IMR-90 (cell line): ENCODE measurements around the gene SNAPIN. TPM values are rescaled to one million over a fixed set of nuclear protein-coding genes. Genes with fewer than 3 reads are reported as not detected.

Experiments used
- ATAC-seq: fragments of 200-7000 bp; cut with Tn5 transposase; 2 replicates; pipeline ENCODE4 v1.9.1; 2020; ENCODE audit warnings: low read depth, mild to moderate bottlenecking, moderate library complexity
- BruUV-seq: library from RNA; stranded (reverse); fragments of 400-500 nt; replicated peaks from 2 replicates; lab custom pipeline; 2021; lab: Mats Ljungman, UMichigan
- CTCF ChIA-PET: fragments of 300-600 bp; formaldehyde crosslinking; extraction: SDS; loops from one replicate; lab custom pipeline; 2021; ENCODE audit warnings: antibody characterized with exemption; lab: Yijun Ruan, JAX
- POLR2A ChIA-PET: fragments of 300-600 bp; sonication (Branson Sonifier 250); formaldehyde crosslinking; loops from one replicate; lab custom pipeline; 2022; ENCODE audit warnings: antibody characterized with exemption; ENCODE audit not compliant: unreplicated experiment; lab: Charles Lee
- DNase-seq: peaks from one replicate; pipeline ENCODE4 v3.0.0; 2013
- H2AFZ ChIP-seq: replicated peaks from 2 replicates; pipeline ENCODE3; 2013; ENCODE audit warnings: low read length, mild to moderate bottlenecking; ENCODE audit not compliant: poor library complexity
- H2AK5ac ChIP-seq: 2 replicates; pipeline ENCODE4 v1.6.1; 2013; ENCODE audit warnings: low read depth, low read length, inconsistent platforms
- H2AK9ac ChIP-seq: replicated peaks from 2 replicates; pipeline ENCODE3; 2013; ENCODE audit warnings: mild to moderate bottlenecking, low read depth, low read length, moderate library complexity; ENCODE audit not compliant: poor library complexity
- H2BK120ac ChIP-seq: 2 replicates; pipeline ENCODE4 v1.6.1; 2013; ENCODE audit warnings: low read depth, low read length, inconsistent platforms
- H2BK15ac ChIP-seq: 3 replicates; pipeline ENCODE4 v1.6.1; 2013; ENCODE audit warnings: low read depth, low read length, inconsistent platforms
- H2BK20ac ChIP-seq: 2 replicates; pipeline ENCODE4 v1.6.1; 2013; ENCODE audit warnings: low read depth, mild to moderate bottlenecking, inconsistent platforms, low read length, moderate library complexity
- H2BK5ac ChIP-seq: 2 replicates; pipeline ENCODE4 v1.6.1; 2013; ENCODE audit warnings: mild to moderate bottlenecking, low read depth, low read length, inconsistent platforms; ENCODE audit not compliant: poor library complexity, severe bottlenecking
- H3K14ac ChIP-seq: replicated peaks from 2 replicates; pipeline ENCODE4 v1.6.1; 2013; ENCODE audit warnings: low read depth, low read length, inconsistent platforms
- H3K18ac ChIP-seq: 2 replicates; pipeline ENCODE4 v1.6.1; 2013; ENCODE audit warnings: low read depth, low read length, control low read depth
- H3K23ac ChIP-seq: 2 replicates; pipeline ENCODE4 v1.6.1; 2013; ENCODE audit warnings: low read depth, low read length, inconsistent platforms
- H3K27ac ChIP-seq: 2 replicates; pipeline ENCODE4 v1.5.1; 2013; ENCODE audit warnings: mild to moderate bottlenecking, control low read depth, low read length; ENCODE audit not compliant: insufficient read depth
- H3K27me3 ChIP-seq: 2 replicates; pipeline ENCODE4 v1.6.1; 2013; ENCODE audit warnings: low read length; ENCODE audit not compliant: control insufficient read depth, insufficient read depth
- H3K36me3 ChIP-seq: 2 replicates; pipeline ENCODE4 v1.6.1; 2013; ENCODE audit warnings: low read length, mixed read lengths; ENCODE audit not compliant: control insufficient read depth, insufficient read depth
- H3K4ac ChIP-seq: 2 replicates; pipeline ENCODE4 v1.6.1; 2013; ENCODE audit warnings: low read depth, low read length, inconsistent platforms
- H3K4me1 ChIP-seq: 2 replicates; pipeline ENCODE4 v1.6.1; 2013; ENCODE audit warnings: low read length, mixed read lengths; ENCODE audit not compliant: control insufficient read depth, insufficient read depth
- H3K4me2 ChIP-seq: 2 replicates; pipeline ENCODE4 v1.6.1; 2013; ENCODE audit warnings: low read depth, mild to moderate bottlenecking, control low read depth, low read length, moderate library complexity
- H3K4me3 ChIP-seq: 2 replicates; pipeline ENCODE4 v1.5.1; 2013; ENCODE audit warnings: low read depth, mild to moderate bottlenecking, control low read depth, low read length, moderate library complexity; ENCODE audit not compliant: insufficient read depth
- H3K56ac ChIP-seq: 2 replicates; pipeline ENCODE4 v1.6.1; 2013; ENCODE audit warnings: low read length, inconsistent platforms; ENCODE audit not compliant: insufficient read depth; ENCODE audit errors: extremely low read depth
- H3K79me1 ChIP-seq, 2 experiments: 2 replicates each; pipeline ENCODE4 v1.6.1; 2013; ENCODE audit warnings: low read length in 2 of 2, inconsistent platforms in 1 of 2, low read depth in 1 of 2
- H3K9ac ChIP-seq: 2 replicates; pipeline ENCODE4 v1.6.1; 2013; ENCODE audit warnings: low read depth, low read length, control low read depth
- H3K9me1 ChIP-seq: 2 replicates; pipeline ENCODE4 v1.6.1; 2013; ENCODE audit warnings: low read length, inconsistent platforms; ENCODE audit not compliant: insufficient read depth
- H3K9me3 ChIP-seq: 2 replicates; pipeline ENCODE4 v1.6.1; 2013; ENCODE audit warnings: low read length; ENCODE audit not compliant: control insufficient read depth, insufficient read depth
- H4K20me1 ChIP-seq: 2 replicates; pipeline ENCODE4 v1.6.1; 2013; ENCODE audit warnings: low read length, inconsistent platforms; ENCODE audit not compliant: insufficient read depth
- H4K5ac ChIP-seq: 2 replicates; pipeline ENCODE4 v1.6.1; 2013; ENCODE audit warnings: mild to moderate bottlenecking, low read depth, low read length, control low read depth
- H4K8ac ChIP-seq, 2 experiments: 2 replicates each; pipeline ENCODE4 v1.6.1; 2013; ENCODE audit warnings: low read depth in 2 of 2, low read length in 2 of 2, control low read depth in 1 of 2, inconsistent platforms in 1 of 2
- H4K91ac ChIP-seq: 2 replicates; pipeline ENCODE4 v1.6.1; 2013; ENCODE audit warnings: low read depth, low read length, inconsistent platforms; ENCODE audit not compliant: insufficient read depth
- CHD1 ChIP-seq: IDR thresholded peaks from 2 replicates; pipeline ENCODE4 v1.6.1; 2012; ENCODE audit warnings: low read depth, low read length, improper control_type of control experiment
- ELK1 ChIP-seq: fragments of 150-350 bp; IDR thresholded peaks from 2 replicates; pipeline ENCODE4 v1.6.1; 2016; ENCODE audit warnings: low read depth, mild to moderate bottlenecking, low read length, moderate library complexity, borderline replicate concordance
- FOS ChIP-seq: fragments of 150-350 bp; IDR thresholded peaks from 2 replicates; pipeline ENCODE4 v1.6.1; 2016; ENCODE audit warnings: low read depth, low read length
- MXI1 ChIP-seq: IDR thresholded peaks from 2 replicates; pipeline ENCODE4 v1.6.1; 2012; ENCODE audit warnings: low read depth, mild to moderate bottlenecking, low read length, moderate library complexity, borderline replicate concordance
- NFE2L2 ChIP-seq: fragments of 150-350 bp; IDR thresholded peaks from 2 replicates; pipeline ENCODE4 v1.6.1; 2016; ENCODE audit warnings: low read depth, mild to moderate bottlenecking, low read length
- RAD21 ChIP-seq: IDR thresholded peaks from 2 replicates; pipeline ENCODE4 v1.6.1; 2012; ENCODE audit warnings: low read length, improper control_type of control experiment
- RCOR1 ChIP-seq: IDR thresholded peaks from 2 replicates; pipeline ENCODE4 v1.6.1; 2012; ENCODE audit warnings: mild to moderate bottlenecking, low read length, improper control_type of control experiment; ENCODE audit not compliant: insufficient replicate concordance
- RFX5 ChIP-seq: IDR thresholded peaks from 2 replicates; pipeline ENCODE4 v1.8.0; 2012; ENCODE audit warnings: low read depth, mild to moderate bottlenecking, low read length, moderate library complexity
- SMC3 ChIP-seq: fragments of 150-350 bp; IDR thresholded peaks from 2 replicates; pipeline ENCODE4 v1.6.1; 2016; ENCODE audit warnings: low read depth, mild to moderate bottlenecking, antibody characterized with exemption, low read length, moderate library complexity
- WGBS, 2 experiments: methylation state at CpG; one replicate each; pipeline versions ENCODE4 v1.1.5 to v1.1.7; 2013; ENCODE audit warnings: missing lambda C conversion rate in 2 of 2; ENCODE audit not compliant: insufficient read length in 1 of 2; ENCODE audit errors: extremely low coverage in 2 of 2; 5-methylcytosine and 5-hydroxymethylcytosine counted together
- dilution Hi-C: fragments of 300-500 bp; cut with HindIII; formaldehyde crosslinking; loops from one replicate; pipeline ENCODE4 v1.14.3; 2018; ENCODE audit warnings: low sequenced_read_pairs; ENCODE audit not compliant: unreplicated experiment
- in situ Hi-C: fragments of 300-500 bp; cut with MboI; formaldehyde crosslinking; loops from 3 replicates; pipeline ENCODE4 v1.14.3; 2019; ENCODE audit warnings: low sequenced_read_pairs, inconsistent platforms, mixed read lengths
- intact Hi-C: fragments of 100-400 bp; cut with micrococcal nuclease; formaldehyde crosslinking; loops from 2 replicates; pipeline ENCODE4 v1.10.0; 2022
- polyA plus RNA-seq, 3 experiments: library from polyadenylated mRNA; depleted of rRNA; stranded (reverse); fragments of >200 nt; gene quantifications; 2 replicates each; pipeline ENCODE4 v1.2.3, GENCODE V29; 2012; ENCODE audit warnings: low replicate concordance in 1 of 3
- total RNA-seq: library from RNA; depleted of rRNA; stranded (reverse); fragments of >200 nt; gene quantifications from 2 replicates; pipeline ENCODE4 v1.2.3, GENCODE V29; 2012
- TF ChIP-seq, protein P1 (sequence below): fragments of 150-350 bp; IDR thresholded peaks from 2 replicates; pipeline ENCODE4 v1.6.1; 2017; ENCODE audit warnings: mild to moderate bottlenecking, antibody characterized with exemption, low read length, low read depth
- TF ChIP-seq, protein P2 (sequence below): conservative IDR thresholded peaks from 2 replicates; pipeline ENCODE4 v1.5.1; 2012; ENCODE audit warnings: mild to moderate bottlenecking, low read depth, low read length, improper control_type of control experiment

The SNAPIN gene
- total and polyA plus RNA-seq, 2 of the 4 experiments (the other 2 are of a cell fraction), result 37.4 to 40.9 TPM

GRCh38 chr1:153610334-153610733 lies 48.2 kb upstream of the SNAPIN start:
- intact Hi-C loops, result no loop called here

More at GRCh38 chr1:153610334-153610733, 48.2 kb upstream of the SNAPIN start:
- H3K18ac ChIP-seq, result no peak overlapping the region
- H3K9me1 ChIP-seq, result peaks cover 17% of the 10 kb centered on the region
- ATAC-seq, result no peak
- in situ Hi-C loops, result no loop called here
- H3K36me3 ChIP-seq, result peaks cover 22% of the 10 kb centered on the region
- H2BK5ac ChIP-seq, result peak overlapping the region; percentile 91
- no peak overlapping the region for H3K4me3 ChIP-seq
- H3K4me1 ChIP-seq, result peaks cover 42% of the 10 kb centered on the region
- POLR2A ChIA-PET, result interaction anchor here (1.1 to 1.3 kb wide), 2 partner anchors 17 to 24 kb away, joined by 3 read pairs; partner anchors contain the start of genes CHTOP and S100A13
- H2BK120ac ChIP-seq, result peak overlapping the region; percentile 72; the same call in 1 of the 2 replicates
- H3K79me1 ChIP-seq, result peaks cover 15 to 66% of the 10 kb centered on the region in 2 experiments
- H4K8ac ChIP-seq, result peak overlapping the region; percentile 42 to 83; a peak in 2 of 4 replicates
- peak overlapping the region; percentile 52 for H2AFZ ChIP-seq
- H4K20me1 ChIP-seq, result peaks cover 11% of the 10 kb centered on the region; the same call in 1 of the 2 replicates
- peak overlapping the region; percentile 72; the same call in 1 of the 2 replicates for H4K91ac ChIP-seq
- peak overlapping the region; percentile 85 for H2AK5ac ChIP-seq
- H3K9me3 ChIP-seq, result no peaks in the 10 kb centered on the region
- H3K23ac ChIP-seq, result peak overlapping the region; percentile 54; the same call in 1 of the 2 replicates
- CTCF ChIA-PET, result interaction anchor here (0.9 to 1.2 kb wide), 2 partner anchors 17 to 99 kb away, joined by 3 read pairs; partner anchors contain the start of gene S100A13
- H3K27ac ChIP-seq, result peak overlapping the region; percentile 34; the same call in 1 of the 2 replicates
- H3K4ac ChIP-seq, result peak overlapping the region; percentile 92
- dilution Hi-C loops, result no loop called here
- H2AK9ac ChIP-seq, result peak overlapping the region; percentile 34
- TF ChIP-seq, protein P1, sequence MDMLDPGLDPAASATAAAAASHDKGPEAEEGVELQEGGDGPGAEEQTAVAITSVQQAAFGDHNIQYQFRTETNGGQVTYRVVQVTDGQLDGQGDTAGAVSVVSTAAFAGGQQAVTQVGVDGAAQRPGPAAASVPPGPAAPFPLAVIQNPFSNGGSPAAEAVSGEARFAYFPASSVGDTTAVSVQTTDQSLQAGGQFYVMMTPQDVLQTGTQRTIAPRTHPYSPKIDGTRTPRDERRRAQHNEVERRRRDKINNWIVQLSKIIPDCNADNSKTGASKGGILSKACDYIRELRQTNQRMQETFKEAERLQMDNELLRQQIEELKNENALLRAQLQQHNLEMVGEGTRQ, result no peak
- TF ChIP-seq RFX5, result no peak
- no peak for TF ChIP-seq SMC3
- TF ChIP-seq MXI1, result no peak
- no peak for TF ChIP-seq RAD21
- TF ChIP-seq CHD1, result no peak
- TF ChIP-seq NFE2L2, result no peak
- TF ChIP-seq, protein P2, sequence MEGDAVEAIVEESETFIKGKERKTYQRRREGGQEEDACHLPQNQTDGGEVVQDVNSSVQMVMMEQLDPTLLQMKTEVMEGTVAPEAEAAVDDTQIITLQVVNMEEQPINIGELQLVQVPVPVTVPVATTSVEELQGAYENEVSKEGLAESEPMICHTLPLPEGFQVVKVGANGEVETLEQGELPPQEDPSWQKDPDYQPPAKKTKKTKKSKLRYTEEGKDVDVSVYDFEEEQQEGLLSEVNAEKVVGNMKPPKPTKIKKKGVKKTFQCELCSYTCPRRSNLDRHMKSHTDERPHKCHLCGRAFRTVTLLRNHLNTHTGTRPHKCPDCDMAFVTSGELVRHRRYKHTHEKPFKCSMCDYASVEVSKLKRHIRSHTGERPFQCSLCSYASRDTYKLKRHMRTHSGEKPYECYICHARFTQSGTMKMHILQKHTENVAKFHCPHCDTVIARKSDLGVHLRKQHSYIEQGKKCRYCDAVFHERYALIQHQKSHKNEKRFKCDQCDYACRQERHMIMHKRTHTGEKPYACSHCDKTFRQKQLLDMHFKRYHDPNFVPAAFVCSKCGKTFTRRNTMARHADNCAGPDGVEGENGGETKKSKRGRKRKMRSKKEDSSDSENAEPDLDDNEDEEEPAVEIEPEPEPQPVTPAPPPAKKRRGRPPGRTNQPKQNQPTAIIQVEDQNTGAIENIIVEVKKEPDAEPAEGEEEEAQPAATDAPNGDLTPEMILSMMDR, result no peak
- no peak for TF ChIP-seq ELK1
- TF ChIP-seq RCOR1, result no peak
- no peak for TF ChIP-seq FOS
- H3K14ac ChIP-seq, result peak overlapping the region; percentile 20
- no TSS peak for BruUV-seq
- no peaks in the 10 kb centered on the region for H3K27me3 ChIP-seq
- H4K5ac ChIP-seq, result peak overlapping the region; percentile 46; the same call in 1 of the 2 replicates
- no CpG with 5 or more reads among the region's 4 CpGs for WGBS, 2 experiments
- H2BK15ac ChIP-seq, result peak overlapping the region; percentile 19; the same call in 1 of the 3 replicates
- H3K9ac ChIP-seq, result no peak overlapping the region
- no peak overlapping the region for H2BK20ac ChIP-seq
- H3K4me2 ChIP-seq, result peak overlapping the region; percentile 53; the same call in 1 of the 2 replicates
- peak; percentile 50 for DNase-seq
- no peak overlapping the region for H3K56ac ChIP-seq
